Activated CD8-positive, alpha-beta T cell treated with anti-CD3 and anti-CD28 coated beads for 36 hours (primary cell): Measurements from ENCODE around the gene NFATC4. TPM values are rescaled to one million over a fixed set of nuclear protein-coding genes. Genes with fewer than 3 reads are reported as not detected.
"Not testable (repeated sequence)": the region's sequence is repeated elsewhere in the genome, so short reads cannot be mapped to it uniquely, and the experiment has no call there.

ENCODE experiments used
- ATAC-seq: fragments of 200-7000 bp; cut with Tn5 transposase; one replicate; pipeline ENCODE4 v1.10.0; 2021; ENCODE audit warnings: mild to moderate bottlenecking, moderate library complexity
- CTCF ChIA-PET: fragments of 350-600 bp; sonication (Branson Sonifier 250); formaldehyde crosslinking; loops from one replicate; lab custom pipeline; 2021; ENCODE audit warnings: antibody characterized with exemption; lab: Charles Lee
- POLR2A ChIA-PET: fragments of 350-600 bp; sonication (Branson Sonifier 250); formaldehyde crosslinking; loops from one replicate; lab custom pipeline; 2021; ENCODE audit warnings: antibody characterized with exemption; lab: Charles Lee
- DNase-seq: peaks from one replicate; pipeline ENCODE4 v3.0.0-alpha.2; 2020
- H3K27ac Mint-ChIP-seq: one replicate; pipeline ENCODE4 v1.8.0; 2021; ENCODE audit warnings: mild to moderate bottlenecking, mixed read lengths
- H3K27me3 Mint-ChIP-seq: one replicate; pipeline ENCODE4 v1.8.0; 2021; ENCODE audit warnings: mixed read lengths
- H3K36me3 Mint-ChIP-seq: one replicate; pipeline ENCODE4 v1.8.0; 2021; ENCODE audit warnings: low read depth, mixed read lengths
- H3K4me1 Mint-ChIP-seq: one replicate; pipeline ENCODE4 v1.8.0; 2021; ENCODE audit warnings: low read depth, mixed read lengths
- H3K4me3 Mint-ChIP-seq: one replicate; pipeline ENCODE4 v1.8.0; 2021; ENCODE audit warnings: mild to moderate bottlenecking, moderate library complexity, mixed read lengths
- H3K9me3 Mint-ChIP-seq: one replicate; pipeline ENCODE4 v1.8.0; 2021; ENCODE audit warnings: mixed read lengths
- intact Hi-C: fragments of 100-400 bp; cut with micrococcal nuclease; formaldehyde crosslinking; loops from one replicate; pipeline ENCODE4 v1.10.0; 2022
- total RNA-seq, 2 experiments: library from RNA; stranded (reverse); gene quantifications; one replicate each; pipeline ENCODE4 v1.2.3, GENCODE V29; 2021
- TF ChIP-seq, protein P1 (sequence below): fragments of 200-600 bp; IDR thresholded peaks from one replicate; pipeline ENCODE4 v1.8.0; 2022; ENCODE audit warnings: antibody characterized with exemption, mild to moderate bottlenecking

The NFATC4 gene
- total RNA-seq, 2 experiments from 2014 or later: 1.3 to 2.0 TPM

DNA sequence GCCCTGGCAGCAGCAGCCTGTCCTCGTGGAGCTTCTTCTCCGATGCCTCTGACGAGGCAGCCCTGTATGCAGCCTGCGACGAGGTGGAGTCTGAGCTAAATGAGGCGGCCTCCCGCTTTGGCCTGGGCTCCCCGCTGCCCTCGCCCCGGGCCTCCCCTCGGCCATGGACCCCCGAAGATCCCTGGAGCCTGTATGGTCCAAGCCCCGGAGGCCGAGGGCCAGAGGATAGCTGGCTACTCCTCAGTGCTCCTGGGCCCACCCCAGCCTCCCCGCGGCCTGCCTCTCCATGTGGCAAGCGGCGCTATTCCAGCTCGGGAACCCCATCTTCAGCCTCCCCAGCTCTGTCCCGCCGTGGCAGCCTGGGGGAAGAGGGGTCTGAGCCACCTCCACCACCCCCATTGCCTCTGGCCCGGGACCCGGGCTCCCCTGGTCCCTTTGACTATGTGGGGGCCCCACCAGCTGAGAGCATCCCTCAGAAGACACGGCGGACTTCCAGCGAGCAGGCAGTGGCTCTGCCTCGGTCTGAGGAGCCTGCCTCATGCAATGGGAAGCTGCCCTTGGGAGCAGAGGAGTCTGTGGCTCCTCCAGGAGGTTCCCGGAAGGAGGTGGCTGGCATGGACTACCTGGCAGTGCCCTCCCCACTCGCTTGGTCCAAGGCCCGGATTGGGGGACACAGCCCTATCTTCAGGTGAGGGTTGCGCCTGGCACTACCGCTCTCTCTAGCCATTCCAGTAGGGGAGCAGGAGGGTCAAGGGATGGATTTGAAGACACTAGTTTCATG, 2.1 kb downstream of the NFATC4 start:
- TF ChIP-seq, protein P1, sequence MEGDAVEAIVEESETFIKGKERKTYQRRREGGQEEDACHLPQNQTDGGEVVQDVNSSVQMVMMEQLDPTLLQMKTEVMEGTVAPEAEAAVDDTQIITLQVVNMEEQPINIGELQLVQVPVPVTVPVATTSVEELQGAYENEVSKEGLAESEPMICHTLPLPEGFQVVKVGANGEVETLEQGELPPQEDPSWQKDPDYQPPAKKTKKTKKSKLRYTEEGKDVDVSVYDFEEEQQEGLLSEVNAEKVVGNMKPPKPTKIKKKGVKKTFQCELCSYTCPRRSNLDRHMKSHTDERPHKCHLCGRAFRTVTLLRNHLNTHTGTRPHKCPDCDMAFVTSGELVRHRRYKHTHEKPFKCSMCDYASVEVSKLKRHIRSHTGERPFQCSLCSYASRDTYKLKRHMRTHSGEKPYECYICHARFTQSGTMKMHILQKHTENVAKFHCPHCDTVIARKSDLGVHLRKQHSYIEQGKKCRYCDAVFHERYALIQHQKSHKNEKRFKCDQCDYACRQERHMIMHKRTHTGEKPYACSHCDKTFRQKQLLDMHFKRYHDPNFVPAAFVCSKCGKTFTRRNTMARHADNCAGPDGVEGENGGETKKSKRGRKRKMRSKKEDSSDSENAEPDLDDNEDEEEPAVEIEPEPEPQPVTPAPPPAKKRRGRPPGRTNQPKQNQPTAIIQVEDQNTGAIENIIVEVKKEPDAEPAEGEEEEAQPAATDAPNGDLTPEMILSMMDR: no peak
- Mint-ChIP-seq H3K27ac (no peak overlapping the region), H3K36me3 (no peaks in the 10 kb centered on the region), H3K4me1 (peaks cover 30% of the 10 kb centered on the region), H3K9me3 (no peaks in the 10 kb centered on the region), H3K27me3 (peaks cover 30% of the 10 kb centered on the region), H3K4me3 (no peak overlapping the region)
- intact Hi-C loops: loop anchor here (5.0 kb wide), 2 partner anchors 33 to 62 kb away; partner anchors contain the start of genes ADCY4 and RIPK3
- POLR2A ChIA-PET: interaction anchor here (1.6 kb wide), 1 partner anchor 60 kb away, joined by 4 read pairs; the partner anchor contains the start of gene KHNYN
- ATAC-seq: no peak
- DNase-seq: no peak
- CTCF ChIA-PET: interaction anchor here (1.0 to 6.3 kb wide), 4 partner anchors 13 to 61 kb away, joined by 3 to 30 read pairs (median 15); partner anchors contain the start of gene ADCY4

DNA sequence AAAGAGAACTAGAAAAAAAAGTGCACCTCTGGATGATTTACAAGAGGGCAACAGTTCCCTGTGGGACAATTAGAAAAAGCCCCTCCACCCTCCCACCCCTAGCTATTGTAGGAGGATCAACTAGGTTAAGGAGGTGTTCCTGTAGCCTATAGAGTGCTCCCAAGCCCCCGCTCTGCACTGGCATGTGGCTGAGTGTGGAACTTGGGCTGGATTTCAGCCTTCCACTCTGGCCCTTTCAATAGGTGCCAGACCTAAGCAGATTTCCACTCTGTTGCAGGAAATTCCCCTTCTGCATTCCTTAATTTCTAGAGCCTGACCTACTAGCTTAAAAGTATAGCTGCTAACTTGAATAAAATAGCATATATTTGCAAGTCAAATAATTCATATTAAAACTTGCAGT, 2.8 kb downstream of the NFATC4 start:
- TF ChIP-seq, protein P1: no peak
- ChIA-PET CTCF (interaction anchor here (1.0 to 6.3 kb wide), 4 partner anchors 13 to 61 kb away, joined by 3 to 30 read pairs (median 15); partner anchors contain the start of gene ADCY4), POLR2A (interaction anchor here (1.6 kb wide), 1 partner anchor 59 kb away, joined by 4 read pairs; the partner anchor contains the start of gene KHNYN)
- Mint-ChIP-seq H3K9me3 (no peaks in the 10 kb centered on the region), H3K27ac (no peak overlapping the region), H3K4me1 (peaks cover 23% of the 10 kb centered on the region), H3K36me3 (no peaks in the 10 kb centered on the region), H3K27me3 (peaks cover 23% of the 10 kb centered on the region), H3K4me3 (no peak overlapping the region)
- DNase-seq: no peak
- no peak for ATAC-seq
- intact Hi-C loops: loop anchor here (5.0 kb wide), 1 partner anchor 33 kb away; the partner anchor contains the start of genes ADCY4 and RIPK3

GRCh38 chr14:24371605-24372004, 3.6 kb downstream of the NFATC4 start:
- Mint-ChIP-seq H3K4me1 (peaks cover 18% of the 10 kb centered on the region), H3K27me3 (peaks cover 18% of the 10 kb centered on the region)
- H3K27ac Mint-ChIP-seq, POLR2A ChIA-PET, H3K4me3 Mint-ChIP-seq, H3K36me3 Mint-ChIP-seq, H3K9me3 Mint-ChIP-seq, ATAC-seq, DNase-seq: not testable (repeated sequence)
- intact Hi-C loops: loop anchor here (5.0 kb wide), 1 partner anchor 34 kb away; the partner anchor contains the start of genes ADCY4 and RIPK3
- CTCF ChIA-PET: interaction anchor here (0.9 to 6.3 kb wide), 4 partner anchors 32 to 60 kb away, joined by 3 to 30 read pairs (median 15); partner anchors contain the start of genes ADCY4 and RIPK3

GRCh38 chr14:24372701-24373416, 4.9 kb downstream of the NFATC4 start:
- Mint-ChIP-seq H3K4me1 (peaks cover 6% of the 10 kb centered on the region), H3K9me3 (no peaks in the 10 kb centered on the region), H3K27ac (no peak overlapping the region), H3K27me3 (peaks cover 6% of the 10 kb centered on the region), H3K4me3 (no peak overlapping the region), H3K36me3 (no peaks in the 10 kb centered on the region)
- intact Hi-C loops: loop anchor here (5.0 kb wide), 1 partner anchor 36 kb away; the partner anchor contains the start of genes ADCY4 and RIPK3
- ChIA-PET POLR2A (interaction anchor here (1.2 kb wide), 1 partner anchor 16 kb away, joined by 3 read pairs; no protein-coding TSS in a partner anchor), CTCF (interaction anchor here (4.7 to 6.3 kb wide), 2 partner anchors 39 to 58 kb away, joined by 23 to 30 read pairs; partner anchors contain the start of gene ADCY4)
- TF ChIP-seq, protein P1: no peak
- no peak for DNase-seq
- ATAC-seq: no peak

DNA sequence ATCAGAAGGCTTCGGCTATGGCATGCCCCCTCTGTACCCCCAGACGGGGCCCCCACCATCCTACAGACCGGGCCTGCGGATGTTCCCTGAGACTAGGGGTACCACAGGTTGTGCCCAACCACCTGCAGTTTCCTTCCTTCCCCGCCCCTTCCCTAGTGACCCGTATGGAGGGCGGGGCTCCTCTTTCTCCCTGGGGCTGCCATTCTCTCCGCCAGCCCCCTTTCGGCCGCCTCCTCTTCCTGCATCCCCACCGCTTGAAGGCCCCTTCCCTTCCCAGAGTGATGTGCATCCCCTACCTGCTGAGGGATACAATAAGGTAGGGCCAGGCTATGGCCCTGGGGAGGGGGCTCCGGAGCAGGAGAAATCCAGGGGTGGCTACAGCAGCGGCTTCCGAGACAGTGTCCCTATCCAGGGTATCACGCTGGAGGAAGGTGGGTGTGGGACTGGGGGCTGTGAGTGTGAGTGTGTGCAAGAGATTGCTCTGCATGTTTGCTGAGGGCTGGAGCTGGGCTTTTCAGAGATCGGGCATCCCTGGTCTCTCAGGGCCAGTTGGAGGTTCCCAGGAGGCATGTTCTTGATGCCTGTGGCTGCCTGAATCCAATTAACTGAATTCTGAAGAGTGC, 8.6 kb downstream of the NFATC4 start:
- ChIA-PET POLR2A (no interaction called here), CTCF (interaction anchor here (1.1 to 2.9 kb wide), 3 partner anchors 26 to 55 kb away, joined by 3 to 10 read pairs (median 7); no protein-coding TSS in a partner anchor)
- Mint-ChIP-seq H3K27me3 (no peaks in the 10 kb centered on the region), H3K36me3 (no peaks in the 10 kb centered on the region), H3K27ac (no peak overlapping the region), H3K4me3 (no peak overlapping the region), H3K9me3 (no peaks in the 10 kb centered on the region), H3K4me1 (no peaks in the 10 kb centered on the region)
- TF ChIP-seq, protein P1: no peak
- intact Hi-C loops: no loop called here
- ATAC-seq (no peak), DNase-seq (no peak)
